HG03565 (cell line): Measurements from ENCODE around the gene FAH.

ENCODE experiments used
- ATAC-seq: cut with Tn5 transposase; IDR thresholded peaks from one replicate; pipeline ENCODE4 v1.9.1; 2021; ENCODE audit warnings: mild to moderate bottlenecking, moderate library complexity; ENCODE audit not compliant: unreplicated experiment

Gene FAH

DNA sequence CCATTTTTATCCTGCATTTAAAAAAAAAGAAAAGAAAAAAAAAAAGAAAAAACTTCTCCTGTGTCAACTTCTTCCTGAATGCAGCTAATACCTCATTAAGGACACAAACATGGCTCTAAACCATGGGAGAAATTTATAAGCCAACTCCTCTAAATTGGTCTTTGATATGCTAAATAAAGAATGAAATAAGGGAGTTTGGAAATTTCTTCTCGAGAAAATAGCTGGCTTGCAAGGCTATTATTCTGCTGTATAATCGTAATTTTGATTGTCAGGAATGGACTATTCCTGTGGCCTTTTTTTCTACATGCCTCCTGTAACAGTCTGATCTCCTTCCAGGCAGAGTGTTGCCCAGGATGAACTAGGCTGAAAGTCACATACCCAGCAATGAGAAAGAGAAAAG, 78.6 kb downstream of the FAH start:
- no peak for ATAC-seq

GRCh38 chr15:80233581-80233980, 80.8 kb downstream of the FAH start:
- no peak for ATAC-seq

- ATAC-seq: no peak
Measured at GRCh38 chr15:80234883-80235282, 82.1 kb downstream of the FAH start.
